Lung microvascular endothelial cell (primary cell): ENCODE measurements around the gene HSPA12A. TPM values are rescaled to one million over a fixed set of nuclear protein-coding genes. Genes with fewer than 3 reads are reported as not detected.
A peak's percentile ranks its signal among the peaks of the same experiment; 100 is the strongest.

Experiments used
- DNase-seq, 2 donors: peaks; one replicate each; pipeline versions ENCODE4 v3.0.0 to v3.0.0-alpha.2; 2010; ENCODE audit warnings: low read depth in 2 of 2
- total RNA-seq: library from RNA; depleted of rRNA; stranded (reverse); fragments of >200 nt; gene quantifications from 2 replicates; pipeline ENCODE4 v1.2.1, GENCODE V29; 2014

HSPA12A gene
- total RNA-seq, 1 donor from 2014 or later, result 0.79 TPM

DNA sequence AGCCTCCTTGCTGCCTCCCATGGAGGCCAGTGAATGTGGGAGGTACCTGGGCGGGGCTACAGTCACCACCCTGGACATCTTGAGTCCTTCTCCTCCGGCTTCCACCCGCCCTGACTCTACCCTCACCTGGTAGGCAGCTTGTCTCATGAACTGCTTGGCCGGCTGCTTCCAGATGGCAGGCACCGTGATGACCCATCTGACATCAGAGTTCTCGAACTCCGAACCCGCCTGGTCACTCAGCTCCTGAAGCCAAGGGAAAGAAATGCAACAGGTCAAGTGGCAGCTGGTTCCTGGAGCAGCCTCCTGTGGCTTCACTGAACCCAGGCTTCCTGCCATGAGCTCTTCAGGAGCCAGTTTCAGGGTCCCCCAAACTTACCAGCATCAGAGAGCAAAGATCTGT, 50.1 kb downstream of the HSPA12A start:
- no peak for DNase-seq

DNA sequence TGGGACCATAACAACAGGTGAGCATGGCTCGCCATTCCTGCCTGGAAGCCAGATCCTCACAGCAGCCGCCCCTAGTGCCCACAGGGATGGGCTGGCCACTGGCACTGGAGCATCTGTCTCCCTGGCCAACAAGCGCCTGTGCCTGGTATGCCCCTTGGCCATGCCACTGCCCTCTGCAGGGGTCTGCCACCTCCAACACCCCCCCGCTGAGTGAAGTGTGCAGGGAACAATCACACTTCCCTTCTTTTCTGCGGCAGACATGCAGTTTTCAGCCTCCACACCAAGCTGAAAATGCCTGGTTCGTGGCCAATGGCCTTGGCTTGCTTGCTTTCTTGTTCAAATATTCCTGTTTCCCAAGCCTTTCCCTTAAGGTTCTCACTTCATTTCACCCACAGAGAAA, 50.7 kb downstream of the HSPA12A start:
- DNase-seq, result no peak

DNA sequence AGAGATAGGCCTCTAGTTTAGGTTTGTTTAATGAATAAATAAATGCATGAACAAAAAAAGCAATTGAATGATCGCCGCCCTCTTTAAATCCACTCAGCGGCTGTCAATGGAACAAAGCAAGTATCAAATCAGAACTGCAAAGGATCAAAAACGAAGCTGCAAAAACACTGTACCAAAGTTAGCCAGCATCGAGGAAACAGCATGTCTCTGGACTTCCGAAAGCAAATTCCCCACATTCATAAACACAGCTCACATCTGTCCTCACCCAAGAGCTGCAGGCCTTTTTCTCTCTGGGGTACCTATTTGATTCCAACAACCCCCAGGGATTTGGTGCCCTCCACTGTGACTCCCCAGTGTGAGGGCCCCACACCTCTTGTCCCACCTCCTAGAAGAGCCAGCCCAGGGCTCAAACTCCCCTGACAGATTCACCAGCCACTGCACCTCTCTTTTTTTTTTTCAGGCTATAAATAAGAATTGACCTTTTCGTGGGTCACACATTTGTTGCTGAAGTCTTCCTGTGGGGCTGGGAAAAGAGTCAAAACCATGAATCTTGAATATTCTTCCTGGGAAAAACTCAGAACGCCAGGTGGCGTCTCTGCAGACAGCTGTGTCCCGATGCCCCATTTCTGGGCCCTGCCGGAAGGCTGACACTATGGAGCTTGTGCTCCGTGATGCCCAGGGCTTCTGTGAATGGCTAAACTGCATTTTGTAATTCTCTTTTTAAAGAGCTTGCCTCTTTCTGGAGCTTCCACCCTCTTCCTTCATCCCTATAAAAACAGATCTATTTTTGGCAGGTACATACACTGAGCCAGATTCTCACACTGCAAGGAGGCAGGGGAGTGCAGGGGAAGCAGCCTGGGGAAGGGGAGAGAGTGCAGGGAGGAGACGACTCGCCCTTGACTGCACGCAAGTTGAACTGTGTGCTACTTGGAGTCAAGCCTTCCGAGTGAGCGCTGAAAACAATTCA, 51.7 kb downstream of the HSPA12A start:
- DNase-seq, result peak; percentile 36 to 78

DNA sequence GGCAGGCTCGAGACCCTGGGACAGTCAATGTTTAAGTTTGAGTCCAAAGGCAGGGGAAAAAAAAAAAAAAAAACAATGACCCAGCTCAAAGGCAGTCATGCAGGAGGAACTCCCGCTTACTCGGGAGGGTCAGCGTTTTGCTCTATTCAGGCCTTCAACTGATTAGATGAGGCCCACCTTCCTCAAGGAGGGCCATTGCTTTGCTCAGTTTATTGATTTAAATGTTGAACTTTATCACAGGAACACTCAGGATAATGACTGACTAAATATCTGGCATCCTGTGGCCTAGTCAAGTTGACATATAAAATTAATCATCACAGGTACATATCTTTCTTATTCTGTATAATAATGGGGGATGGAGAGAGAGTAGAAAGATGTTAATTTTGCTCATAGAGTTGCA, 52.6 kb downstream of the HSPA12A start:
- no peak for DNase-seq

DNA sequence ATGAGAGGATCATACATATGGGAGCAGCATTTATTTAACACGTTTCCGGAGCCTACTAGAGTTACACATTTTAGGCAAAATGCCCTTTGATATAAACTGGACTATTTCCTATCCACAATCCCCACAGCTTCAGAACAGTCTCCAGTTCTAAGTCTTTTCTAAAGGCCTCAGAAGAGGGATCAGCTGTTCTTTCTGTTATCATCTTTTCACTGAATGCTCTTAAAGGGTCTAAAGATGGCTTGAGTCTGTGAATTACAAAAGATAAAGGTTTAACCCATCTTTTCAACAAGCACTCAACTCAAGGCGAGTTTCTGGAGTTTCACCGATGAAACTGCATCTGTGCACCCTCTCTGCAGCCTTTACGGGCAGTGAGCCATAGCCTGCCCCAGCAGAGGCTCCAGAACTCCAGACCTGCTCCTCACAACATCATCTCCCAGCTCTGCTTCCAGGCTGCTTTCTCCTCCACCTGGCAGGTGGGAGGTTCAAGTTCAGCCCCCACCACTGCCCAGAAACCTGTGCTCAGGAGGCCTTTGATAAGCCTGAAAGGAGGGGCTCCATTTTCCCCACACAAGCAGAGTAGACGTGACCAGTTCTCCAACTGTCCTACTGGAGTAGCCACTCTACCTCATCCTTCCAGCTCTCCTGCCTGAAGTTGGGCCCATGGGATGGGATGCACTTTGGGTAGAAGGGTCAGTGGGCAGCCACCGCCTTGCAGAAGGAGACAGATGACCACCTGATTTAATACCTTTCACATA, 53.4 kb downstream of the HSPA12A start:
- DNase-seq, result no peak

DNA sequence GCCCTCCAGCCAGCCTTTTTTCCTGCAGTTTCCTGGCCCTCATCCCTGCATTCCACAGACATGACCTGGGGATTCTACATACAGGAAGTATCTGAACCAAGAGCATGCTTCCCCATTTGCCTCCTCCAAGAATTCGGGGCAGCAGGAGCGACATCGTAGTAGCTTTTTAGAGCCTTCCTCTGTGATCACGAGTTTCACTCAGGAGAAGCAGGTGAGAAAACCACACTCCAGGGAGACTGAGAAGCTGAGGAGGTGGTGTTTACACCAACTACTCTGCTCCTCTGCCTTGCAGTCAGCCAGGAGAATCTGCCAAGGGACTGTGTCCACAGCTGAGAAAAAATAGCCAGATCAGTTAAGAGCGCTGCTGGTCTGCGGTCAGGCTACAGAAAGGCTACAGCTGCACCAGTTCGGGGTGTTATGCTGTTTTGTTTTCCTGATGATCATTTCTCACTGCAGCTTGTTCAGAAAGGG, 54.1 kb downstream of the HSPA12A start:
- DNase-seq, result no peak

DNA sequence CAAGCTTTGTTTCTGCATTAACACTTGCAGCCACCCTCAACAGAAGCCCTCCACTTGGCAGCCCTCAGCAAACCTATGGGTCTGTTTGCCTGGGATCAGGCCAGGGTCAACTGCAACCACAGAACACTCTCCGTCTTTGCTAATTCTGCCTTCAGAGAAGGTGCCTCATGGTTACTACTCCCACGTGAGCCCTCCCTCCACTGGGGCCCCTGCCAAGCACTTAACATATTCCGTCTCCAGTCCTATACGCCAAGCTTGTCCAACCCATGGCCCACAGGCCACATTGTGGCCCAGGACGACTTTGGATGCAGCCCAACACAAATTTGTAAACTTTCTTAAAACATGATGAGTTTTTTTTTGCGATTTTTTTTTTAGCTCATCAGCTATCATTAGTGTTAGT, 54.7 kb downstream of the HSPA12A start:
- DNase-seq, result no peak

DNA sequence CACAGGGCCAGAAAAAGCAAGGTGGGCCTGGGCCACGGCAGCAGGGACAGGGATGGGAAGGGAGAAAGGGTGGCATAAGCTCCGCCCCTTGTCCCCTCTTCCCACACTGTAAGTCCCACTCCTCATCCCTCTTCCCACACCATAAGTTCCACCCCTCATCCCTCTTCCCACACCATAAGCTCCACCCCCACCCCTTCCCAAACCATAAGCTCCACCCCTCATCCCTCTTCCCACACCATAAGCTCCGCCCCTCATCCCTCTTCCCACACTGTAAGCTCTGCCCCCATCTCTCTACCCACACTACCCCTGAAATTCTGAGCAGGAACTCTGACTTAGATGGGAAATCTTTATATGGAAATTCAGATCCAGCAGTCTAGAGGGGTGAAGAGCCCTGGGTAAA, 55.7 kb downstream of the HSPA12A start:
- no peak for DNase-seq

DNA sequence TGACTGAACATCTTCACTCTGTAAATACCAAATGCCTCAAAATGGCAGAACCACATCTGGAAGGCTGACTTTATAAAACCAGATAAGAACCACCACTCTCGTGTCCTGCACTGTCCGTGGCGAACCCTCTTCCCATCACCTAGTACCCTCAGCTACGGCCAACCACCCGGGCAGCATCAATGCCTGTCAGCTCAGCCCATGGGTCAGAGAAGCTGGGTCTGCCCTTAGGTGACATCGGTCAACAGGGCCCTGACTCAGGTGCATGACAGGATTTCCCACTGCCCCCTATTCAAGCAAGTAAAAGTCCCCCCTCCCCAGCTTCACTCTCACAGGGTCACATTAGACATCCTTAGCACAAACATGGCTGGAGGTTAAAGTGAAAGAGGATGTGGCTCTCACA, 56.6 kb downstream of the HSPA12A start:
- DNase-seq, result no peak

DNA sequence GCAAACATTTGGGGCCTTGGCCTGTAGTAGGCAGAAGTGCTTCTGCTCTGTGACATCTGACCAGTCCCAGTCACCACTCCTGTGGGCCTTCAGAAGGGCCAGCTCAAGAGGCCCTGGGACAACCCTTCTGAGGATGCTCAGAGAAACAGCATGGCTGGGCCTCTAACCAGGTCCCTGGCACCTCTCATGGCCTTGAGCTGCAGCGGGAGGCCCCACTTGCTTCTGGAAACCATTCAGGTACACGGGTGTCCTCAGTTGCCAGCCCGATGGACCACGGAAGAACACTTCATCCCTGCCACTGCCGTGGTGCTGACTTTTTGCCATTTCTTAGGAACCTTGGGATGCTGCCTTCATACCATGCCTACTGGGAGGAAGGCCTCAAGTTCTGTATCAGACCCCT, 57.6 kb downstream of the HSPA12A start:
- no peak for DNase-seq

DNA sequence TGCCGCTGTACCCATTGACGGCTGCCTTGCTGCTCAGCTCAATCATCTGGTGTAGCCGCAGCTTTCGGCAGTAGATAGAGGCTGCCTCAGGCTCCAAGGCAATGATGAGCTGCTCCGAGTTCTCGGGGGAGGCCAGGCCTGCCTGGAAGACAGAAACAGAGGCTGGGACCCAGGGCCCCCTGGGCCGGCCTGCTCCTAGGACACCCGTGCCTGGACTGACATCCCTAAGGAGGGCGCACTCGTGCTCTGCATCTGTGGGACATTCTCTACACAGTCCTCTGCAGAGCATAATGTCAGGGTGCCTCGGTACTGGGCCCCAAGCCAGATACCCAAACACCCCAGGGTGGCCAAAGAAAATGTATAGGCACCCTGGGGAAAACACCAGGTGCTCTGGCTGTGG, 58.5 kb downstream of the HSPA12A start:
- no peak for DNase-seq

DNA sequence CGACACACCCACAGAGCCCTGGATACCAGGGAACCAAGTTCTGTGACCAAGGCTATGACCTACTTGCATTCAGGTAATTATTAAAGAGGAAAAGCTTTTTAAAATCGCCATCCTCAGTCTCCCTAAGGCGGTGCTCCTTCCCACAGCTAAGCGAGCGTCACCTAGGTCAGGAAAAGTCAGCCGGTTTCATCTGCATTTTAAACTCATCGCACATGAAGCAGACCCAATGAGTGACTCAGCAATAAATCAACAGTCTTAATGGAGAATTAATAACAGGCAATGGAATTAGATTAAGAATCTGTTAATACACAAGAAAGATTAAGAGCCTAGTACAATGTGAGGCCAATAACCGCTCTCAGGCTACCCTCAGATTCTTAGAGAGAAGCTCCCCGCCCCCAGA, 59.2 kb downstream of the HSPA12A start:
- DNase-seq, result no peak

DNA sequence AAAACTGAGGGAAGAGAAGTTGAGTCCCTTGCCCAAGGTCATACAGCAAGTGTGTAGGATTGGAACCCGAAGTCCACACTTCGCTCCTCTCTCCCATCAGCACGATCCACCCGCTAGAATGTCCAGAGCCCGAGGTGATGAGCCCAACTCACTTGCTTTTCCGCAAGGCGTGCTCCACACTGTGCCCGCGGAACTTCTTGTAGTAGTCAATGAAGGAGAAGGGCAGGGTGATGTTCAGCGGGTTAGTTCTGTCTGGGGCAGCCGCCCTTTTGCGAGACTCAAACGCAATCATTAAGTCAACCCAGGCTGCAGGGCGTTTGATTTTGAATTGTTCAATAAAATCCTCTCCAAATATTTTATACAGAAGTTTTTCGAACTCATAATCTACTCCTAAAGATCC, 63.0 kb downstream of the HSPA12A start:
- DNase-seq, result no peak

DNA sequence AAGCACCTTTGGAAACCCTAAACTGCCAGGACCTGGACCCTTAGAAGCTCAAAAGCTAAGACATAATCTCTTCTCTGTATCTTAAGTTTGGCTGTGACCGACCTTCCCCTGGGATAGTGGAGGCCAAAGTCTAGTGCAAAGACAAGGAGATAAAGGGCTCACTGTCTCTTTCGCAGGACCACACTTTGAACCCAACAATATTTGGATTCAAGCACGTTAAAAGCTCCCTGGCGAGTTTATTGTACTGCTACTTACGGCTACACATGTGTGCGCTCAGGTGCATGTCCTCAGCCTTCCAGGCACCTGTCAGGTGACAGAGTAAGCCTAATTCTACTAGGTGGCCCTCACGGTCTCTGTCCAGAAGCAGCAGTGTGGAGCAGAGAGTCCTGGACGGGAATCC, 65.7 kb downstream of the HSPA12A start:
- DNase-seq, result no peak

DNA sequence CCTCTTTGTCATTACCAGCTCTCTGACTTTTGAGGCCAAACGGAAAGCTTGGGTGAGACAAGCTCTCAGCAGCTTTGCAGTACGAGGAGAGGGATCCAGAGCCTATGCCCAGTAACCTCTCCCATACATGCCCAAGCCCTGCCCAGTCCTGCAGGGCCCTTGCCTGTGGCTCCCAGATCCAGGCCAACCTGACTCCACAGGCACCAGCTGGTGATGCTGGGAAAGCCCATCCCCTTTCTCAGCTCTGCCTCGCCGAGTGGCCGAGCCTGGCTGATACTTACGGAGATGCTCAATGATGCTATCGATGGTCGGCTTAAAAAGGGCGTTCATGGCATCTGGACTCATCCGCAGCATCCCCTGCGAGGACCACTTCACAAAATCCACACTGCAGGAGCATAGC, 66.2 kb downstream of the HSPA12A start:
- no peak for DNase-seq

DNA sequence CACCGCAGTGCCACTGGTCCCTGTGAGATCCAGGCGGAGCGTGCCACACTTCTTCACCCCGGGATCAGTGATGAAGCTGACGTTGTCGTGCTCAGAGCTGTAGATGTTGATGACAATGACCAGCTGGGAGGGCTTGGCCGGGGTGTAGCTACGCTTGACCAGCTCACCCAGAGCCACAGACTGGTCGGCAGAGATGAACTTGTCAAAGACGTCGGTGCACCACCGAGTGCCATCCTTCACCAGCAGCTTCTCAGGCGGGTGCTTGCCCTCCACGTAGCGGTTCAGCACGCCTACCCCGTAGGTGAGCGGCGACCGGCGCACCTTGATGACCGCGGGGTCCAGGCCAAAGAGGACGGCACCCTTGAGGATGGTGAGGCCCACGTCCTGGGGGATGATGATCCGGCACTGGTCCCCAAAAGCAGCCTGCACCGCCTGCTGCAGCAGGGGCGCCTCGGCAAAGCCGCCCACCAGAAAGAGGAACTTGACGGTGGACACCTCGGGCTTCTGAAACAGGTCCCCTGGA, 67.4 kb downstream of the HSPA12A start:
- DNase-seq, result no peak

DNA sequence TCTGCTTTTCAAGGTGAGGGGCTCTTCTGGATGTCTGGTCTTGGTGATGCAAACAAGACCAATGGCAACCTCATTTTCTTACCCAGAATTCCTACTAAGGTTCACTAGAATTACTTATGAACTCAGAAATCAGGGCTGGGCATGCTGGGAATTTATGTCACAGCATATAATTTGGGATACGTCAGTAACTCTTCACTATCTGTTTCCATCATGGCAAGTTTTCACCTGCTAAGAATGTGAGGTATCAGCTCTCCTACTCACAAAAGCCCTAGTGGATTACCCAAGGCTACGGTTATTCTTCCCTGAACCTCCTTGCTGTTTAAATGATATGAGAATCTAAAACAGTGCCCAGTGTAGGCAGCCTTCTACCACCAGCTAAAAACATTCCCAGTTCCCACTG, 68.5 kb downstream of the HSPA12A start:
- DNase-seq, result no peak

DNA sequence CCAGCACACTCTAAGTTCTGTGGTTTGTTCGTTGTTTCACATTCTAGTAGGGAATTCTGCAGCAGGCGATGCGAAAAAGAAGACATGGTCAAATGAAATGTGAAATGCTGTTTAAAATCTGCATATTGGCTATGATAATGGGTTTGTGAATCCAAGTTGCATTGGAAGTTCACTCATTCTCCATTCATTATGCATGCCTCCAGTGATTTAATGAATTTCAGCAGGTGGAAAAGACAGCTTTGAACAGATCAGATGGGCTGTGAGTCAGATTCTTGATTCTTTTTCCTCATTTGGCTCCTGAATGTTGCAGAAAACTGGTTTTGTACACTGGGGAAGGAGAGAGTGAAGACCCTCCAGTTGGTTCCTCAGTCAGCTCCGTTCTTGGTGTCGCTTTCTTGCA, 69.5 kb downstream of the HSPA12A start:
- no peak for DNase-seq

DNA sequence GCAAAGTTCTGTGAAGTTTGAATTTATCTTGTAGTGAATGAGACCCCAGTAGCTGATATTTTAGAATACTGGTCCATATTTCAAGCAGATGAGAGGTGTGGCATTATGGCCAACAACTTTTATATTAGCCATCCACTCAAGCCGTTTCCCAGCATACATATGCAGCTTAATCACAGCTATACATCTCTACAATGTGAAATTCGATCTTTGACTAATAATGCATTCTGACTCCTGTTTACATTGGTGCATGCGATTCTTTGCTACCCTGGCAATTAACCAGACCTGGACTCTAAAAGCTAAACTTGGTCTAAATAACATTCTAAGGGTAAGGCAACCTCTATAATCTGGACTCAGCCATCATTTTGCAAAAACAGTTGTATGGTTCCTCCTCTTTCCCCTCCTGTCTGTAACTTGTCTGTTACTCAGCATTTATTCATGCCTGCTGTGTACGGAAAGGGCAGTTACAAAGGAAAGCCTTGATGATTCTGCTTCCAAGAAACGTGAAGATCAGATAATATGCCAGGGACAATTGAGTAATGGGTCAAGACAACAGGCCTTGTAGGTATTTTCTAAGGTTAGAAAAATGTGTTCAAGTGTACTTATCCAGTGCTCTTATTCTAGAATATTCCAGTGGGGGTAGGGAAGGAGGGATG, 71.0 kb downstream of the HSPA12A start:
- no peak for DNase-seq

DNA sequence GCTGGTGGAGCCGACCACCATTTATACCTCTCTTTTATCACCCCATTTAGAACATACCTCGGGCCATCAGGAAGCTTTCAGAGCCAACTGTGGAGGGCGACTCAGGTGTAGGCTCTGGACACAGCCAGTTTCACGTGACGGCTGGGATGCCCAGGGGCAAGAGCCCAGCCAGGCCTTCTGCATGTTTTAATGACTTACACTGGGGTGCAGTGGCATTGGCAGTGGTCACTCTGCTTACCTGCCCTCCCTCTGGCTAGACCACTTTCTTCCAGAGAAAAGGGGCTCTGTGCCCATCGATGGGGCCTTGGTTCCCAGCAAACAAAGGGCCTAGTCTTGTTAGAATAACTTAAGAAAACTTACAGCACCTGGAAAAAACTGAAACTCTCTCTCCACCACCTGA, 71.7 kb downstream of the HSPA12A start:
- no peak for DNase-seq

DNA sequence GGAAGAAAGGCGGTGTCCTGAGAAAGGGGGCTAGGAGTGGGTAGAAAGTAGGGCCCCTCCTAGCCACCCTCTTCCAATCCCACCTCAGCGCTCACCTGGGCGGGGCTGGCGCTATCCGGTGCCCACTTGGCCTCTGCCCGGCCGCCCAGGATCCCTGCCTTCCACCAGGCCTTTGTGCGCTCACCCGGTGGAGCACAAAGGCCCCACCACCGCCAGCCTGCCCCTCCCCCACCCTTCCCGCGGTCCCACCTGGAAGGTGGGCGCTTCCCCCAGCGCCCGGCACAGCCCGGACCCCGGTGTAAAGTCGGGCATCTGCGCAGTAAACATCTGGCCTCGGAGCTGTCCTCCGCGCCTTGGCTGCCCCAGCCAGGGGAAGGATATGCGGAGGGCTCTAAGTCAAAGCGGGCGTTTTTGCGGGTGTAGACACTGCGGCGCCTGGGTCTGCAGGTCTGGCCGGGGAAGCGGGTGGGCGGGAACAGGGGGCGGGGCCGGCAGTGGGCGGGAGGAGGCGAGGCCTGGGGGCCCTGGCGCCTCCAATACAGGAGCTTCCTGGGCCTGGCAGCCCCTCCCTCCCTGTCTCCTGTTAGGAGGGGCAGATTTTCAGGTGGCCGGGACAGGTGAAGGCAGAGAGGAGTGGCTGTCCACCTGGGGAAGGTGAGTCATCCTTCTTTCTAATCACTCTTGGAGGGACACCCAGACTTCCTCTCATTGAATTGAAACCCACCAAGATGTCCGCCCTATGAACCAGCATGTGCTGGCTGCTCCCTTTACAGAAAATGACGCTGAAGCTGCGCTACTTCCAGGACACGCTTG, 72.3 kb downstream of the HSPA12A start:
- no peak for DNase-seq
